ENCODE results near the gene CHRNB2. TPM values are rescaled to one million over a fixed set of nuclear protein-coding genes. Genes with fewer than 3 reads are reported as not detected.
A peak's percentile ranks its signal among the peaks of the same experiment; 100 is the strongest.

CHRNB2 gene
- total RNA-seq, 1 experiment from 2014 or later = 0.21 TPM

GRCh38 chr1:154599658-154600057, 32.1 kb downstream of the CHRNB2 start:
- peaks cover 85% of the 10 kb centered on the region for H3K36me3 Mint-ChIP-seq (ENCODE audit: insufficient read depth, unreplicated experiment)
- POLR2A ChIA-PET = interaction anchor here (0.8 to 1.6 kb wide), 4 partner anchors 8 to 19 kb away, joined by 3 to 6 read pairs (median 3); no protein-coding TSS in a partner anchor
- H3K27me3 Mint-ChIP-seq (ENCODE audit: insufficient read depth, unreplicated experiment) = no peaks in the 10 kb centered on the region
- BruUV-seq (replicated peaks) = no TSS peak
- TF ChIP-seq CTCF (IDR thresholded peaks at IDR 0.05; ENCODE audit: unreplicated experiment) = no peak
- H3K9me3 Mint-ChIP-seq (ENCODE audit: unreplicated experiment) = no peaks in the 10 kb centered on the region
- CTCF ChIA-PET = interaction anchor here (0.6 to 2.0 kb wide), 3 partner anchors 9 to 70 kb away, joined by 3 to 6 read pairs (median 5); no protein-coding TSS in a partner anchor
- H3K27ac Mint-ChIP-seq (ENCODE audit: low read depth, unreplicated experiment) = peak overlapping the region; percentile 21
- no peak overlapping the region for H3K4me3 Mint-ChIP-seq (ENCODE audit: unreplicated experiment)
- peaks cover 12% of the 10 kb centered on the region for H3K4me1 Mint-ChIP-seq (ENCODE audit: insufficient read depth, unreplicated experiment)
- no peak for DNase-seq (ENCODE audit: unreplicated experiment)
- intact Hi-C loops (cut with micrococcal nuclease) = no loop called here

DNA sequence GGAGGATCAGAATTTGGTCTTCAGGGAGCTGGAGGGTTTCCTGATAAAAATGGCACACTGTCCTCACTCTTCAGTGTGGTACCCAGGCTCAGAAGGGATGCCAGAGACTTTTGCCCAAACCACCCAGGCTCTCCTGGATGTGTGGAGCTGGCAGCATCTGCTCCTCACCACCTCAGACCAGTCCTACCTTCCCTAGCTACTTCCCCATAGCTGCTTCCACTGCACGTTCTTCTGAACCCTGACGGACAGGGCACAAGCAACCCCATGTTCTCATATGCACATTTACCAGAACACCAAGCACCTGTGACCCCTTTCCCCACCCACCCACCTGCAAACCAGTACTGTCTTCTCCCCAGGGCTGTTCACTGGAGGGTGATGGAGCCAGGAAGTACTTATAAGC, 35.7 kb downstream of the CHRNB2 start:
- intact Hi-C loops (cut with micrococcal nuclease) = no loop called here
- Mint-ChIP-seq H3K27me3 (ENCODE audit: insufficient read depth, unreplicated experiment) (no peaks in the 10 kb centered on the region), H3K4me1 (ENCODE audit: insufficient read depth, unreplicated experiment) (peaks cover 34% of the 10 kb centered on the region), H3K27ac (ENCODE audit: low read depth, unreplicated experiment) (no peak overlapping the region), H3K36me3 (ENCODE audit: insufficient read depth, unreplicated experiment) (peaks cover 62% of the 10 kb centered on the region), H3K9me3 (ENCODE audit: unreplicated experiment) (no peaks in the 10 kb centered on the region), H3K4me3 (ENCODE audit: unreplicated experiment) (no peak overlapping the region)
- ChIA-PET POLR2A (interaction anchor here (1.1 kb wide), 1 partner anchor 53 kb away, joined by 3 read pairs; no protein-coding TSS in a partner anchor), CTCF (interaction anchor here (1.0 to 1.3 kb wide), 2 partner anchors 44 to 66 kb away, joined by 3 read pairs; no protein-coding TSS in a partner anchor)
- no TSS peak for BruUV-seq (replicated peaks)
- no peak for TF ChIP-seq CTCF (IDR thresholded peaks at IDR 0.05; ENCODE audit: unreplicated experiment)
- DNase-seq (ENCODE audit: unreplicated experiment) = no peak

- BruUV-seq (replicated peaks) = no TSS peak
- intact Hi-C loops (cut with micrococcal nuclease) = no loop called here
- H3K36me3 Mint-ChIP-seq (ENCODE audit: insufficient read depth, unreplicated experiment) = peaks cover 46% of the 10 kb centered on the region
- POLR2A ChIA-PET = interaction anchor here (0.8 to 8.6 kb wide), 9 partner anchors 10 to 332 kb away, joined by 3 to 161 read pairs (median 4); no protein-coding TSS in a partner anchor
- no peaks in the 10 kb centered on the region for H3K9me3 Mint-ChIP-seq (ENCODE audit: unreplicated experiment)
- H3K27me3 Mint-ChIP-seq (ENCODE audit: insufficient read depth, unreplicated experiment) = no peaks in the 10 kb centered on the region
- CTCF ChIA-PET = interaction anchor here (0.5 to 1.8 kb wide), 8 partner anchors 10 to 1110 kb away, joined by 3 to 13 read pairs (median 3); no protein-coding TSS in a partner anchor
- H3K27ac Mint-ChIP-seq (ENCODE audit: low read depth, unreplicated experiment) = peak overlapping the region; percentile 47
- no peak for TF ChIP-seq CTCF (IDR thresholded peaks at IDR 0.05; ENCODE audit: unreplicated experiment)
- no peak for DNase-seq (ENCODE audit: unreplicated experiment)
- H3K4me1 Mint-ChIP-seq (ENCODE audit: insufficient read depth, unreplicated experiment) = peaks cover 42% of the 10 kb centered on the region
- no peak overlapping the region for H3K4me3 Mint-ChIP-seq (ENCODE audit: unreplicated experiment)
These were observed 38.0 kb downstream of the CHRNB2 start for GRCh38 chr1:154605534-154605933.

DNA sequence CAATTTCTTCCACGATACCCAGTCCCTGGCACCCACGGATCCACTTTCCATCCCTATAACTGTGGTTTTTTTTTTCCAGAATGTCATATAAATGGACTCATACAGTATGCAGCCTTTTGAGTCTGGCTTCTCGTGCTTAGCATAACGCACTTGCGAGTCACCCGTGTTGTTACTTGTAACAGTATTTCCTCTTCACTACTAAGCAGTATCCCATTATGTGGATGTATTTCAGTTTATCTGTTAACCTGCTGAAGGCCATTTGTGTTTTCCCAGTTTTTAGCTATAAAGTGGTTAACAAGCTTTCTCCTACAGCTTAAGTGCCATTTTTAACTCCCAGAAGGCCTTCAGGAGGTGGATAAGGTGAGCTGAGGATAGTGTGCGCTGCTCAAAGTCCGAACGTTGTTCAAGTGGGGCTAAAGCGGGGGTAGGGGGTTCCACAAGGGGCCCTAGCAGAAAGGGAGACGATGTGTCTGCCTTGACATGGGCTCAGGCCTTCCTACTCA, 39.6 kb downstream of the CHRNB2 start:
- DNase-seq (ENCODE audit: unreplicated experiment) = peak; percentile 42
- POLR2A ChIA-PET = interaction anchor here (0.6 to 8.6 kb wide), 16 partner anchors 8 to 484 kb away, joined by 3 to 161 read pairs (median 6); partner anchors contain the start of genes CHRNB2, PMVK and SHC1
- no peak for TF ChIP-seq CTCF (IDR thresholded peaks at IDR 0.05; ENCODE audit: unreplicated experiment)

More for the DNA sequence above, 39.6 kb downstream of the CHRNB2 start:
- Mint-ChIP-seq H3K4me1 (ENCODE audit: insufficient read depth, unreplicated experiment) (peaks cover 42% of the 10 kb centered on the region), H3K4me3 (ENCODE audit: unreplicated experiment) (peak overlapping the region; percentile 96), H3K27ac (ENCODE audit: low read depth, unreplicated experiment) (peak overlapping the region; percentile 92), H3K9me3 (ENCODE audit: unreplicated experiment) (no peaks in the 10 kb centered on the region), H3K36me3 (ENCODE audit: insufficient read depth, unreplicated experiment) (peaks cover 30% of the 10 kb centered on the region), H3K27me3 (ENCODE audit: insufficient read depth, unreplicated experiment) (no peaks in the 10 kb centered on the region)
- BruUV-seq (replicated peaks) = TSS peak; percentile 72
- intact Hi-C loops (cut with micrococcal nuclease) = no loop called here
- CTCF ChIA-PET = interaction anchor here (0.7 to 1.3 kb wide), 6 partner anchors 9 to 275 kb away, joined by 3 to 9 read pairs (median 5); no protein-coding TSS in a partner anchor

Measured in MCF 10A (cell line).